SK-N-SH treated with all-trans-retinoic acid at 6 μM for 48 hours (cell line): Measurements from ENCODE around the gene RFX8.

Experiments
- ARNTL ChIP-seq: fragments of 450-650 bp; formaldehyde crosslinking; IDR thresholded peaks from 2 replicates; pipeline ENCODE4 v1.5.0; 2020; ENCODE audit warnings: low read depth, mild to moderate bottlenecking, moderate library complexity, borderline replicate concordance
- TCF4 ChIP-seq: fragments of 250-450 bp; sonication (Bioruptor Pico); IDR thresholded peaks from 2 replicates; pipeline ENCODE4 v1.8.0; 2021; ENCODE audit warnings: mild to moderate bottlenecking, moderate library complexity, borderline replicate concordance
- TF ChIP-seq, protein P1 (sequence below): fragments of 250-450 bp; sonication (Bioruptor Pico); IDR thresholded peaks from 2 replicates; pipeline ENCODE4 v1.5.0; 2020; ENCODE audit warnings: mild to moderate bottlenecking, moderate library complexity

RFX8 gene

GRCh38 chr2:101348883-101349282 lies 126.0 kb downstream of the RFX8 start (continued):
- TF ChIP-seq, protein P1, sequence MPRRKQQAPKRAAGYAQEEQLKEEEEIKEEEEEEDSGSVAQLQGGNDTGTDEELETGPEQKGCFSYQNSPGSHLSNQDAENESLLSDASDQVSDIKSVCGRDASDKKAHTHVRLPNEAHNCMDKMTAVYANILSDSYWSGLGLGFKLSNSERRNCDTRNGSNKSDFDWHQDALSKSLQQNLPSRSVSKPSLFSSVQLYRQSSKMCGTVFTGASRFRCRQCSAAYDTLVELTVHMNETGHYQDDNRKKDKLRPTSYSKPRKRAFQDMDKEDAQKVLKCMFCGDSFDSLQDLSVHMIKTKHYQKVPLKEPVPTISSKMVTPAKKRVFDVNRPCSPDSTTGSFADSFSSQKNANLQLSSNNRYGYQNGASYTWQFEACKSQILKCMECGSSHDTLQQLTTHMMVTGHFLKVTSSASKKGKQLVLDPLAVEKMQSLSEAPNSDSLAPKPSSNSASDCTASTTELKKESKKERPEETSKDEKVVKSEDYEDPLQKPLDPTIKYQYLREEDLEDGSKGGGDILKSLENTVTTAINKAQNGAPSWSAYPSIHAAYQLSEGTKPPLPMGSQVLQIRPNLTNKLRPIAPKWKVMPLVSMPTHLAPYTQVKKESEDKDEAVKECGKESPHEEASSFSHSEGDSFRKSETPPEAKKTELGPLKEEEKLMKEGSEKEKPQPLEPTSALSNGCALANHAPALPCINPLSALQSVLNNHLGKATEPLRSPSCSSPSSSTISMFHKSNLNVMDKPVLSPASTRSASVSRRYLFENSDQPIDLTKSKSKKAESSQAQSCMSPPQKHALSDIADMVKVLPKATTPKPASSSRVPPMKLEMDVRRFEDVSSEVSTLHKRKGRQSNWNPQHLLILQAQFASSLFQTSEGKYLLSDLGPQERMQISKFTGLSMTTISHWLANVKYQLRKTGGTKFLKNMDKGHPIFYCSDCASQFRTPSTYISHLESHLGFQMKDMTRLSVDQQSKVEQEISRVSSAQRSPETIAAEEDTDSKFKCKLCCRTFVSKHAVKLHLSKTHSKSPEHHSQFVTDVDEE: no peak
- TF ChIP-seq ARNTL (CRISPR knock-in tag) (no peak), TCF4 (CRISPR knock-in tag) (no peak)
